ENCODE data around the gene CCDC97.
A peak's percentile ranks its signal among the peaks of the same experiment; 100 is the strongest.

The CCDC97 gene

DNA sequence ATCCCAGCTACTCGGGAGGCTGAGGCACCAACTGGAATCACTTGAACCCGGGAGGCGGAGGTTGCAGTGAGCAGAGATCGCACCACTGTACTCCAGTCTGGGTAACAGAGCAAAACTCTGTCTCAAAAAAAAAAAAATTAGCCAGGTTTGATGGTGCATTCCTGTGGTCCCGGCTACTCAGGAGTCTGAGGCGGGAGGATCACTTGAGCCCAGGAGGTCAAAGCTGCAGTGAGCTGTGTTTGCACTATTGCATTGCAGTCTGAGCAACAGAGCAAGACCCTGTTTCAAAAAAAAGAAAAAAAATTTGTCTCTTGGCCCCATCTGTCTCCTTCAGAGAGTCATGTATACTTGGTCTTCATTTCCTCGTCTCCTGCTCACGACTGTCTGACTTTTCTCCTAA lies 1.6 kb downstream of the CCDC97 start:
- H3K4me3 ChIP-seq (replicated peaks; ENCODE audit: low read depth, low read length): peak overlapping the region; percentile 96
- TF ChIP-seq, protein P1, sequence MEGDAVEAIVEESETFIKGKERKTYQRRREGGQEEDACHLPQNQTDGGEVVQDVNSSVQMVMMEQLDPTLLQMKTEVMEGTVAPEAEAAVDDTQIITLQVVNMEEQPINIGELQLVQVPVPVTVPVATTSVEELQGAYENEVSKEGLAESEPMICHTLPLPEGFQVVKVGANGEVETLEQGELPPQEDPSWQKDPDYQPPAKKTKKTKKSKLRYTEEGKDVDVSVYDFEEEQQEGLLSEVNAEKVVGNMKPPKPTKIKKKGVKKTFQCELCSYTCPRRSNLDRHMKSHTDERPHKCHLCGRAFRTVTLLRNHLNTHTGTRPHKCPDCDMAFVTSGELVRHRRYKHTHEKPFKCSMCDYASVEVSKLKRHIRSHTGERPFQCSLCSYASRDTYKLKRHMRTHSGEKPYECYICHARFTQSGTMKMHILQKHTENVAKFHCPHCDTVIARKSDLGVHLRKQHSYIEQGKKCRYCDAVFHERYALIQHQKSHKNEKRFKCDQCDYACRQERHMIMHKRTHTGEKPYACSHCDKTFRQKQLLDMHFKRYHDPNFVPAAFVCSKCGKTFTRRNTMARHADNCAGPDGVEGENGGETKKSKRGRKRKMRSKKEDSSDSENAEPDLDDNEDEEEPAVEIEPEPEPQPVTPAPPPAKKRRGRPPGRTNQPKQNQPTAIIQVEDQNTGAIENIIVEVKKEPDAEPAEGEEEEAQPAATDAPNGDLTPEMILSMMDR (IDR thresholded peaks at IDR 0.05; ENCODE audit: low read length, missing control alignments): no peak
- no peak for DNase-seq (ENCODE audit: low read depth)

- TF ChIP-seq, protein P1 (IDR thresholded peaks at IDR 0.05; ENCODE audit: low read length, missing control alignments): no peak
- no peak for DNase-seq (ENCODE audit: low read depth)
- no peak overlapping the region for H3K4me3 ChIP-seq (replicated peaks; ENCODE audit: low read depth, low read length)
These were observed 6.4 kb downstream of the CCDC97 start for GRCh38 chr19:41316306-41316920.

- no peak for DNase-seq (ENCODE audit: low read depth)
- TF ChIP-seq, protein P1 (IDR thresholded peaks at IDR 0.05; ENCODE audit: low read length, missing control alignments): no peak
- H3K4me3 ChIP-seq (replicated peaks; ENCODE audit: low read depth, low read length): no peak overlapping the region
These were observed 8.9 kb downstream of the CCDC97 start for GRCh38 chr19:41318696-41319499.

DNA sequence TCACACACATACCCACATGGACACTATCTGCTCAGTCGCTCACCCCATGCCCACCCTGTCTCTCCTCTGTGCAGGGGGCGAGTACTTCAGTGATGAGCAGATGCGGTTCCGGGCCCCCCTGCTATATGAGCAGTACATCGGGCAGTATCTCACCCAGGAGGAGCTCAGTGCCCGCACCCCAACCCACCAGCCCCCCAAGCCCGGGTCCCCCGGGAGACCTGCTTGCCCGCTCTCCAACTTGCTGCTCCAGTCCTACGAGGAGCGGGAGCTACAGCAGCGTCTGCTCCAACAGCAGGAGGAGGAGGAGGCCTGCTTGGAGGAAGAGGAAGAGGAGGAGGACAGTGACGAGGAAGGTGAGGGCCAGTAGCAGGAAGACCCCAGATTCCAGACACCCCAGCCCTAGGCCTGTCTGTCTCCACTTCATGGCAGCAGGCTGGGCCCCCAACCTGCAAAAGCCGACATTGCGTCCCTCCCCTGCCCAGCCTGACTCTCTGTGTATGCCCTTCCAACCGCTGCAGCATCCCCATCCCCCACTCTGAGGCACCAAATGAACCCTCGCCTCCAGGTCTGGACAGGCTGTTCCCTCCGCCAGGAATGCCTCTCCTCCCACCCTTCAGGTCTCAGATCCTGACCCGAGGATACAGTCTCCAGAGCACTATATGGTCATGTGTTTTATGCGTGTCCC lies 9.7 kb downstream of the CCDC97 start:
- TF ChIP-seq, protein P1 (IDR thresholded peaks at IDR 0.05; ENCODE audit: low read length, missing control alignments): no peak
- H3K4me3 ChIP-seq (replicated peaks; ENCODE audit: low read depth, low read length): no peak overlapping the region
- no peak for DNase-seq (ENCODE audit: low read depth)

DNA sequence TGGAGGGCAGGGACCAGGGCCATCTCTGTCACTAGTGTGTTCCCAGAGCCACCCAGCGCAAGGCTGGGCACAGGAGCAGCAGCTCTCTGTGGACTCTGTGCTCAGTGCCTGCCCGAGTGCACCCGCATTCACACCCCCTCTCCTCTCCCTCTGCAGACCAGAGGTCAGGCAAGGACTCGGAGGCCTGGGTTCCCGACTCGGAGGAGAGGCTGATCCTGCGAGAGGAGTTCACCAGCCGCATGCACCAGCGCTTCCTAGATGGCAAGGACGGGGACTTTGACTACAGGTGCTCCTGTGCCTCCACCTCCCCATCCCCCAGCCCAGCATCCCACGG lies 10.2 kb downstream of the CCDC97 start:
- no peak for DNase-seq (ENCODE audit: low read depth)
- TF ChIP-seq, protein P1 (IDR thresholded peaks at IDR 0.05; ENCODE audit: low read length, missing control alignments): no peak

GRCh38 chr19:41320568-41320967 lies 10.6 kb downstream of the CCDC97 start:
- no peak overlapping the region for H3K4me3 ChIP-seq (replicated peaks; ENCODE audit: low read depth, low read length)
- no peak for DNase-seq (ENCODE audit: low read depth)
- TF ChIP-seq, protein P1 (IDR thresholded peaks at IDR 0.05; ENCODE audit: low read length, missing control alignments): no peak

More for the DNA sequence above, 10.2 kb downstream of the CCDC97 start:
- H3K4me3 ChIP-seq (replicated peaks; ENCODE audit: low read depth, low read length): no peak overlapping the region

Data from fibroblast of pulmonary artery (primary cell).